GM19099 (cell line): Measurements from ENCODE around the gene C20orf144.
A peak's percentile ranks its signal among the peaks of the same experiment; 100 is the strongest.

Experiments used
- POLR2A ChIP-seq: IDR thresholded peaks from 3 replicates; pipeline ENCODE4 v1.6.1; 2011; ENCODE audit warnings: low read depth; ENCODE audit not compliant: insufficient read length; ENCODE audit errors: extremely low read depth

The C20orf144 gene

DNA sequence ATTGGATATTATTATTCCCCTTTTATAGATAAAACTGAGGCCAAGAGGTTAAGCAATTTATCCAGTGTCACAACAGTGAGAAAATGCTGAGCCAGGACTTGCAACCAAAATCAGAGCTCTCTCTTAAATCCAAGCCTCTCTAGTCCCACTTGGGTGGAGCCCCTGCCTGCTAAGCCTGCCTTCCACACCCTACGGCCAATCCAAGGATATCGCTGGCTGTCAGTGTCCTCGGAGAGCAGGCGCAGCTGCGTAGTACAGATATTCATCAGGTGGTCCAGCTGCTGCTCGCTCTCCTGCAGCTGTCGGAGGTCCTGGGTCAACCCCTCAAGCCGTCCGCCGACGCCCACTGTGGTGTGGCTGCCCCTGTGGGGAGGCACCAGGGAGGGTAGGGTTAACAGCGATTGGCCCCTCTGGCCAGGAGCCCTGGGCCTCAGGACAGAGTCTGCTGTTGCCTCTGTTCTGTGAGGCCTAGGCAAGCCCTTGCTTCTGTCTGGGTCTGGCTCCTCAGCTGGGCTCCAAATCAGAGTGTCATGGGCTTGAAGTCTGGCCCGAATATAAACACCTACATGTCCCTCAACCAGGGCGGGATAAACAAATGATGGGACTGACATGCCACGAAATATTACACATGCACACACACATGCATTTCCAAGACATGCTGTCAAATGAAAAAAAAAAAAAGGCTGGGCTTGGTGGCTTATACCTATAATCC, 16.0 kb downstream of the C20orf144 start:
- no peak for TF ChIP-seq POLR2A

DNA sequence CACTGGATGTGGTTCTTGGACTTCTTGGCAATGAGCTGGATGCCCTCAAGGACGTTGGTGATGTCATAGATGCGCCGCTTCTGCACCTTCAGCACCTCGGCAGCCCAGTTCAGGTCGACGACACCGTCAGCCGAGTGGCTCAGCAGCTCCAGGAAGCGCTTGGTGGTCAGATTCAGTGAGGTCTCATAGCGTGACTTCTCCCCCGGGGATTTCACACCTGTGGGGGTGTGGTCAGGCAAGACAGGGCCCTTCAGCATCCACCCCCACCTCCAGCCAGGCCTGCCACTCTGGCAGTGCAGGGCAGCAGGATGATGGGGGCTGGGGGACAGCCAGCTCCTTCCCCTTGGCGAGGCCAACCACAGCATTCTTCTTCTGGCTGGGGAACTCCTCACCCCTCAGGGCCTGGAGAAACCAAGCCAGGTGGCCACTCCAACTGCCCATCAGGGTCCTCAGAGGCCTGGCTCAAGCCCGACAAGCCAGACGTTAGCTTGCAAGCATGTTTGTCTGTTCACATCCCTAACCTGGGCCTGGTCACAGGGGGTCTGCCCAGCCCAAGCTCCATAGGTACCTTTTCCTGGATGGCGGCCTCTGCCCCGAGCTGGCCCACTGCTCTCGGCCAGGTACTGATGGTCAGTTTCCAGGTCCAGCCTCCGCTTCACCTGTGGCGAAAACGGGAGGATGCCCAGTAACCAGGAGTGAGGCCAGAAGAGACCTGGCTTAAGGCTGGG, 17.8 kb downstream of the C20orf144 start:
- peak; percentile 26 for TF ChIP-seq POLR2A

DNA sequence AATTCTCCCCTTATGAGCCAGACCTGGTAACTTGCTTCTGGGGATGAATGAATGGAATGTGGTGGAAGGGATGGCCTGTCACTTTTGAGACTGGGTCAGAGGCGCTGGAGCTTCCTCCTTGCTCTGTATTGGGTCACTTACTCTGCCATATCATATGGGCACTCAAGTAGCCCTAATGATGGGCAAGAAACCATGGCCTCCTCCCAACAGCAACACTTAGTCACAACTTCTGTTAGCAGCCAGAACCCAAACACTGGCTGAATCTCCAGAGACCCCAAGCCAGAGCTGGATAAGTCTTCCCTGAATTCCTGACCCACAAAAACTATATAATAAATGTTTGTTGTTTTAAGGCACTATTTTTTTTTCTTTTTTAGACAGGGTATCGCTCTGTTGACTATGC, 18.6 kb downstream of the C20orf144 start:
- TF ChIP-seq POLR2A: no peak

DNA sequence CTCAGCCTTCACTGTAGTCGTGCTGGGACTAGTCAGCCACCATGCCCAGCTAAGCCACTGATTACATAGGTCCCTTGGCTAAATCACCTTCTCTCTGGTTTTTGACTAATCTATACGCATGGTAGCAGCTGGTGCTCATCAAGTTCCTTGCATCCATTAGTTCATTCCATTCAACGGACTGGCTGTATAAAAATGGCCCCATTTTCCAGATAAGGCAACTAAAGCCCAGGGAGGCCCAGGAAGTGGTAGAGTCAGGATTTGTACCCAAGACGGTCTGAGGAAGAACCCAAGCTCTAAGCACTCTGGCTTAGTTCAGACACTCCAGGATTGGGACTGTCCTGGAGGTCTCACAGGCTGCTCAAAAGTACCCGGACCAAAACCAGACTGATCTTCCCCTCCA, 19.2 kb downstream of the C20orf144 start:
- no peak for TF ChIP-seq POLR2A

DNA sequence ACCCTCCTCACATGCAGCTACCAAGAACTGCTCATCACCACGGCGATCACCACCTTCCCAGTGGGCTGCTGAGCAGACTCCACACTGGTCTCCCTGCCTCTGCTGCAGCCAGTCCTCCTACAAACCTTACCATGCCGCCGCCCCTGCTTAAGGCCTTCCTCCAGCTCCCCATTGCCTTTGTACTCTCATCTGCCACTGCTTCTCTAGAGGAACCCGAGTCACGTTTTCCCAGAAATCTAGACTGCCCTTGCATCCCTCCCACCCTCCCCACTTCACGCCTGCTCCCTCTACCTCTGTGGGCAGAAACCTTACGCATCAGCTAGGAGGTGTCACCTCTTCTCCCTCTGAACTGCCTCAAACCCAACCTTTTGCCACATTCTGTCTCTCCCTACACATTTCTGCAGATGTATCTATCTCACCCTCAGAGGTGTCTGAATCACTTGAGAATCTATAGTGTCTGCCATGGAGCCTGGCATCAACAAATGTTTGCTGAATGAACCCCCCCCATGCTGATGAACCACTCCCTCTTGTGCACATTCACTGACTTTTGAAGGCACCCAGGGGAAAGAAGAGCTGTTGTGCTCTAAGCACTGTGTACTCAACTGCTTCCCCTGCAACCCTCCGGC, 19.7 kb downstream of the C20orf144 start:
- no peak for TF ChIP-seq POLR2A

DNA sequence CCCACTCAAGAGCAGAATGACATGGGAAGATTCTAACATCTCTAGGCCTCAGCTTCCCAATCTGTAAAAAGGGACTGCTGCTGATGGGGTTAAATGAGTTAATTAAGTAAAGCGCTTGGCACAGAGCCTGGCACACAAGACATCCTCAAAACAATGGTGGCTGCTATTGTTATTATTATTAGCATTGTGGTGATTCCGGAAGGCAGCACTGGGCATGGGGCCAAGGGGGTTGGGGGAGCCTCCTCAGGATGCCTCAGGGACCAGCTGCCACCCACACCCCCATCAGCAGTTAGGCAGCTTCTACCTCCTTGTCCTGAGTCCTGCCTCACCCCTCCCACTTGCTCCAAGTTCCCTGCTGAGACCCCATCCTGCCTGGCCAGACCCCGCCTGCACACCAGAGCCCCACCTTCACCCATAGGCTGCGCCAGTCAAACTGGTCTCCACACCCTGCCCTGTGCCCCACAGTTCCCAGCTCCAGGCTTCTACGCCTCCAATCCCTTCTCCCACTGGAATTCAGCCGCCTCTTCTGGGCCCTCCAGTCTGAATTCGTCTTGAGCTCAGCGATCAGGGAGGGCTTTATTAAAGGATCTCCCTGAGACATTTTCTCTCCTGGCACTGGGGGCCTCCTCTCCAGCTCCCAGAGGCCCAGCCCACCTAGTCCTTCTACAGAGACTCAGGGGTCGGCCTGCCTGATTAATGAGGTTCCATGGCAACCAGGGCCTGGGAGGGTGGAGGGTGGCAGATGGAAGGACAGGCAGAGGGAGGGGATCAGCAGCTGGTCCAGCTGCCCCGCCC, 22.6 kb downstream of the C20orf144 start:
- TF ChIP-seq POLR2A: no peak

DNA sequence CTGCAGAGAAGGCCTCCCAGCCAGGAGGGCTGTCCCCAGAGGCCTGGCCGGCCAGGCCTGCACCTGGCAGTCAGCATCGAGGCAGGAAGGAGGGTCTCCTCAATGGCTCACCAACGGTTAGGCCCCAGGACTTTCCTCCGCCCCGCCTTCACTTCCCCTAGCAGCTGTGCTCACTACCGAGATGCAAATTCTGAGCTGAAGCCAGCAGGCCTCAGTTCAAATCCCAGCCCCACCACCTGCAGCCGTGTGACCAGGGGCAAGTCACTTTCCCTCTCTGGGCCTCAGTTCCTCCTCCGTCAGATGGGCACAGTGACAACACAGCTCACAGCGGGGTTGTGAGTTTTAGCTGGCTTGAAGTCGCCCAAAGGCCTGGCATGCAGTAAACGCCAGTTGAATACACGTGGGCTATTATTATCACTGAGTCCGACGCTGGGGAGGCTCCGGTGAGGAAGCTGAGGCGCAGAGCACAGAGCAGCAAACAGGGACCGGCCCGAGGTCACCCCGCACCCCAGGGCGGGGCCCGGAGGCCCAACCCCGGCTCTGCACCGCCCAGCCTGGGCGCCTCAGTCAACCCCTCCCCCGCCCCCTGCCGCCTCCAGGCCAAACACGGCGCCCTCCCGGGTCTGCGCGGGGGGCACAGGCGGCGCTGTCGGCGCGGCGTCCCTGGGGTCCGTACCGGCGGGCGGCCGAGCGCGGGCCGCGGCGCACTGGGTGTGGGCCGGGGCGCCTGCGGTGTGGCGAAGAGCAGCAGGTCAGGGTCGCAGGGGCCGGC, 23.4 kb downstream of the C20orf144 start:
- peak; percentile 52 for TF ChIP-seq POLR2A

DNA sequence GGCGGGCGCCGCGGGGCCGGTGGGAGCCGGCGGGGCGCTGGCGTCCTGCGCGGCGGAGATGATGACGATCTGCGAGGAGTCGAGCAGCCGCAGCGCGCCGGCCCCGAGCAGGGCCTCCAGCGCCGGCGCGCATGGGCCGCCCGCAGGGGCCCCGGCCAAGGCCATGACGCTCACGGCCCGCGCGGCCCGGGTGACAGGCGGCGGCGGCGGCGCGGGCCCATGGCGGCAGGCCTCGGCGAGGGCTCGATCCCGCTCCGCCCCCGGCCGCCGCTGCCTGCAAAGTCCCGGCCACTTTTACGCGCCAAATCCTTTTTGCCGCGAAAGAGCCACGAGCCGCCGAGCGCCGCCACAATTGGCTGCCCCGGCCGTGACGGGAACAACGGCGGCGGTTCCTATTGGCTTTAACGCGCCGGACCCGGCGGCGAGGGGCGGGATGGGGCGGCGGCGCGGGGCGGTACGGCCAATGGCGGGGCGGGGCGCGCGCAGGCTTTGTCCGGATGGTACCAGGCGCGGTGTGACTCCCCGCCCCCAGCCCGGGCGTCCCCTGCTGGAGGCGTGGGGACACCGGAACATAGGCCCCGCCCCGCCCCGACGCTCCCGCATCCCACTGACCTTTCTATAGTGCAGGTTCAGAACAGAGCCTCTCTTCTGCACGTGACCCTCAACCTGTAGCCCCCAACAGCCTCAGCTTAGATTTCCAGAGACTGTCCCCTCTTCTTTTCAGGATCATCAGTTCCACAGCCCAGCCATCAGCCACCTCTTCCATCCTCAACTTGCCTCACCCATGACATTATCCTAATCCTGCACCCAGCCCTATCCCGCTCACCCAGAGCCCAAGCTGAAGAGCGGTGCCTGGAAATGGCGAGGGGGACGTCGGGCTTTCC, 24.2 kb downstream of the C20orf144 start, which contains the start of gene E2F1:
Gene E2F1, minus strand, starts transcription at position 286 of the 884 bp plus-strand sequence. Its CDS starts 121 bp downstream, at position 165.
- peak; percentile 71 for TF ChIP-seq POLR2A

DNA sequence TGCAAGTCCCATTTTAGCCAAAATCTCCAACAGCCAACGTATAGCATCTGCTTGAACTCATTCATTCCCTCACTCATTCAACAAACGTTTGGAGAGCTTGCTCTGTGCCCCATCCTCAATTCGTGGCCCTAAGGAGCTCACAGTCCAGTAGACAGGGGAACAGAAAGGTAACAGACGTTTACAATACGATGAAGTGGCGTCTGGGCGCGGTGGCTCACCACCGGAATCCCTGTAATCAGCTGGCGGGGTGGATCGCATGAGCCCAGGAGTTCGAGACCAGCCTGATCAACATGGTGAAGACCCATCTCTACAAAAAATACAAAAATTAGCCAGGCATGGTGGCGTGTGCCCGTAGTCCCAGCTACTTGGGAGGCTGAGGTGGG, 24.8 kb downstream of the C20orf144 start:
- TF ChIP-seq POLR2A: no peak

DNA sequence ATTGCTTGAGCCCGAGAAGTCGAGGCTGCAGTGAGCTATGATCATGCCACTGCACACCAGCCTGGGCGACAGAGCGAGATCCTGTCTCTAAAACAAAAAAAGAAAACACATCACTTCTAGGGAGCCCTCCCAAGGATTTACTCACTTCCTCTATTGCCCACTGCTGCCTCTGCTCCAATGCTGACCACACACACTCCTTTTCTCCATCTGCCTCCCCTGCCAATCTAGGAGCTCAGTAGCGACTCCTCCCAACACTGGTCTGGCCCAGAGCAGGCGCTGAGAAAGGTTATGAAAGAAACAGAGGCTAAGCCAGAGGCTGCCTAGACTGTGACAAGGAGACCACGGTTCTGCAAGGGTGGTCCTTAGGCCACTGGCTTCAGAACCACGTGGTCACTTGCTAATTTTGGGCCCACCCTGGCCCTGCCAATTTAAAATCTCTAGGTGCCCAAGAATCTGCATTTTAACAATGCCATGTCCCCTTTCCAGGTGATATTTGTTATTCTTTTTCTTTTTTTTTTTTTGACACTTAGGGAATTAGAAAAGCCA, 25.3 kb downstream of the C20orf144 start:
- TF ChIP-seq POLR2A: no peak

DNA sequence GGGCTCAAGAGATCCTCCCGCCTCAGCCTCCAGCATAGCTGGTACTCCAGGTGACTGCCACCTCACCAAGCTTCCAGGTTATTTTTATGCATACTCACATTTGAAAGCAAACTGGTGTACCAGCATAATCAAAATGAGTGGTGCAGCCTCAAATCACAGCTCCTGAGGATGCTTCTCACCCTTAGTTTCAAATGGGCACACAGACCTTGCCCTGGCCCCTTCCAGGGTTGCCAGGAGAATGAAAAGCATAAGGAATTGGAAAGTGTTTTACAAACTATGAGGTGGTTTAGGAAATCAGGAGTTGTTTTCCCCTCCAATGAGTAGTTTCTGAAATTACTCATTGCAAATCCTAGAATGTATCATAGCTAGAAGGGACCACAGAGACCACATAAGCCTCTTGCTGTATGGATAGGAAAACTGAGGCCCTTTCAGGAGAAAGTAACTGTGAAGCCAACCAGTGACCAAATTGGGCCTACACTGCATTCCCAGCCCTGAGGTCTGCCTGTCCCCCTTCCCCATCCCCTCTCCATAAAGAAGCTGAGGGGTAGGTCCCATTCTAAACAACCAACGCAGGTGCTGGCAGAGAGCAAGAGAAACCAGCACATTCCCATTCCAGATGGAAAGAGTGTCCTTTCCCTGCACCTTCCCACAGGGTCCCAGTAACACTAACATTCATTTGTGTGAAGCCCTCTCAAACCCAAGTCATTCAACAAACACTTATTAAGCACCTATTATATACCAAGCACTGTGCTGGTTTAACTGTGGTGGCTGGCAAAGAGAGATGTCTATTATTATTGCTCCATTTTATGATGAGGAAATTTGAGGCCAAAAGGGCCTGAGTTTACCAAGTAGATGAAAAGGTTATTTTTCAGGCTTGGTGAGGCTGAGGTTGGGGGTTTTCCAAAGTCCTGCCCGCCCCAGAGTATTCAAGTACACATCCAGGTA, 26.1 kb downstream of the C20orf144 start:
- no peak for TF ChIP-seq POLR2A

DNA sequence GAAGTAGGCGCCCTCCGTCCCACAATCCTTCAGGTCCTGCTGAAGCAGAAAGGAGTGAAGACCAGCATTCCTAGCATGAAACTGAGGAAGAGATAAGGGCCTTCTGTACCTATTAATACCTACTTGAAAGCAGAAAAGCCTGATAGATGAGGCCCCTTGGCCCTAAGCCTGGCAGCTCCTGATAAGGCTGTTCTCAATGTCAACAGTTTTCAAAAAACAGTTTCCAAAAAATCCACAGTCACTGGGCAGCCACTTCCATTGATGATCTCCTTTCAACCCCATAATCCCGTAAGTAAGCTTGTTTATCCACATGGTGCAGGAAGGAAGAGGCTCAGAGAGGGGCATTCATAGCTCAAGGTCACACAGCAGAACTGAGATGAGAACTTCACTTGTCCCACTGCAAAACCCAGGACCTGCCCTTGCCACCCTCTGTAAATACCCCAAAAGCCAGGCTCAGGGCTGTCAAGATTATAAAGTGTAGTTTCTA, 26.9 kb downstream of the C20orf144 start:
- TF ChIP-seq POLR2A: no peak
